GM19328 (cell line): ENCODE data around the gene VSIR.

Experiments used
- ATAC-seq: cut with Tn5 transposase; IDR thresholded peaks from one replicate; pipeline ENCODE4 v1.9.1; 2021; ENCODE audit warnings: mild to moderate bottlenecking, moderate library complexity; ENCODE audit not compliant: unreplicated experiment

The VSIR gene

DNA sequence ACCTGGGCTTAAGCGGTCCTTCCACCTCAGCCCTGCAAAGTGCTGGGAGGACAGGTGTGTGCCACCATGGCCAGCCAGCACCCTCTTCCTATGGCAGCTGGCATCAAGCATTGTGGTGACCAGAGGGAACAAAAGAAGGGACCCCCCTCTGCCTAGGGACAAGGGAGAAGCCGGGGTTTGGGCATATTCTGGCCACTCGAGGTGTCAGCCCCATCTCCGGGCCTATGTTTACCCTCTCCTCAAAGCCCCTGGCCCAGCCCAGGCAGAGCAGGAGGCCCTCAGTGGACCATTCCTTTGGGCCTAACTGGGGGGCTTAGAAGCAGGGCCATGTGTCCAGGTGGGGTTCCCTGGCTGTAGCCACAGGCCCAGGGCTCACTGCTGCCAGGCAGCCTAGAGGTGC lies 23.9 kb downstream of the VSIR start:
- no peak for ATAC-seq

DNA sequence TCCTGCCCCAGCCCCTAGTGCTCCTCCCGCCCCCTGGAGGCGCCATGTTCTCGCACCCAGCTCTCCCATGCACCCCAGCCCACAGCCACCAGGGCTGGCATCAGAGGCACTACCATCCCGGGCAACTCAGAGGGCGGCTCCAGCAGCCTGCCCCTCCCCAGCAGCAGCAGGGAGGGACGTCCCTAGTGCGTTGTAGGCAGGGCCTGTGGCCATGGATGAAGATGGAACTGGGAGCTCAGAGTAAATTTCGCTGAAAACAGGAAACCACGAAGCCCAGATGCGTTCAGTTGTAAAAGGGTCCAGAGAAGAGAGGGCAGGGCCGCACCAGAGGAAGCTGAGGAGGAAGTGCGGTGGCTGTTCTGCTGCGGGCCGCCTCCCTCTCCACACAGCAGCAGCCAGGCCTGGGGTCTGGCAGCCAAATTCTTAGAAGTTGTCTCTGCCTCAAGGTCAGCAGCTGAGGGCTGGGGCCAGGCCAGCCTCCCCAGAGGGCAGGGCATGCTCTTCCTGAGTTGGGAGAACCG lies 24.6 kb downstream of the VSIR start:
- ATAC-seq, result peak; percentile 62

DNA sequence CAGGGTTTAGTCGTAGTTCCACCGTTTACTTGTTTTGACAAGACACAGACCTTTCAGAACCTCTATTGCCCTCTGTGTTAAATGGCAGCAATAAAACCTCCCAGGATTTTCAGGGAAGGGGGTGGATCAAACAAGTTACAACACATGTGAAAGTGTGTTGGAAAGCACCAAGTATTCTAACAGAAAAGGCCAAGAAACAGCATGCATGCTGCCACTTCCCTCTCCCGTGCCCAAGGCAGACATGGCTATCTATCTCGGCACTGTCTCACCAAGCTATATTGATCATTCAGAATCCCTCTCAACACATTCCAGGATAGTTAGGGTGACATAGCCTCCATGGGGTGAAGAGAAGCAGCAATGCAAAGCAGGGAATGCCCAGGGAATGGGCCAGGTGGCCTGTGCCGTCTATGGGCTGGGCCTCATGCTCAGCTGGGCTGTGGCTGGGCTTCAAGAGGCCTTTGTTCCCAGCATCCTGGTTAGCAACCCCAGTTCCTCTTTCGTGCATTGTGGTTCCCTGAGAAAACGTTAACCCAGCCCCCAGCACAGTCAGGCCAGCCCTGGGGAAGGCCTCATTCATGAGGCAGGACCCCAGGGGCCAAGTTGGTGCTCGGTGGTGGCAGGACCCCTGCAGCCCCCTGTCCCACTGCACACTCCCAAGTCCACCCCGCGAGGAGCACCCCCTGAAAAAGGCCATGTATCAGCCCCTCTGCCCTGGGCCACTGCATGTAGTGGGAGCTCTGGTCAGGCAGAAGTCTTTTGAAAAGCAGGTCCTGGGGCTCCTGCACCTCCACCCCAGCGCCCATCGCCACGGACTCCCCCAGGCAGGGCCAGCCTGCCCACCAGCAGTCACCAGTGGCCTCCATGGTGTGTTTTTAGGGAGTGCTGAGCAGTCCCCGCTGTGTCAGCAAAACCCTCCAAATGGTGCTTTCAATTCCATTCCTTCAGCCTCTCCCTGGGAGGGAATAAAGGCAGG lies 25.5 kb downstream of the VSIR start:
- ATAC-seq, result no peak

DNA sequence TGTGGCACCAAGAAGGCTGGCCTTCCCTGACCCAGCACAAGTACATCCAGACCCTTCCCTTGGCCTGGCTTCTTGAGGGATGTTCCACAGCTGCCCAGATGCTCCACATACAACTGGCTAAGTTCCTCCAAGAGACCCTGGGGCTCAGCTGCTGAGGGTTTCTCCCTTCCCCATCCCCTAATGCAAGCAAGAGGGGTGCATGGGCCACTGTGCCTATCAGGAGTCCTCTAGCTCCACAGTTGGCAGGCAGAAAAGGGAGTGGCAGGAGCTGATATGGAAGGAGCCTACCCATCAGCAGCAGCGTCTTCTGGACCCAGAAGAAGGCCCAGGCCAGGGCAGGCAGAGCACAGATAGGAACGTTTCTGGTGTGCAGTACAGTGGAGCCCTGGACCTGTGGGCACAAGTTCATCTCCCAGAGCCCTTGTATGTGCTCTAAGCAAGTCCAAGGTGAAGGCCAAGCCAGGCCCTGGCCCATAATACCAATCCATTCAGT lies 26.2 kb downstream of the VSIR start:
- no peak for ATAC-seq

GRCh38 chr10:71746344-71747037 lies 26.8 kb downstream of the VSIR start:
- no peak for ATAC-seq

DNA sequence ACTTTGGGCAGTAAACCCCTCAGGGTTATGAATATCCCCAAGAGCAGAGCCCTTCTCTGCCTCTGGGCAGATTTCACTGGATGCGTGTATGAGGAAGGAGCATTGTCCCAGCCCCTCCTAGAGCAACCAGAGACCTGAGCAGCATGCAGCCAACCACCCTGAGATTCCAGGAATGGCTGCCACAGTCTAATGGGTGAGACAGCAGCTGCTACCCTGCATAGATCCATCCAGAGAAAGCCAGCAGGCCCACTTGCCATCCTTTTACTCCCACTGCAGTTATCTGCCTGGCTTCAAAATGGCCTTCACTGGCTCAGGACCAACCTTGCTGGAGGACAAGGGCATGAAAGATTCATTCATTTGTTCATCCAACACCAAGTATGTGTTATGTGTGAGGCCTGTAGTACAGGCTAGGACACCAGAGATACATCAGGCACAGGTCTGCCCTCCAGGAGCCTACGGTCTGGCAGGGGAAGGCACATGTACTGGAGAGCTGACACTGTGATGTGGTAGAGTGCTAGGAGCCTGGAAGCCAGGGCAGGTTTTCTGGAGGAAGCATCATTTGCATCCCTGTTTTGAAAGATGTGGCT lies 27.6 kb downstream of the VSIR start:
- no peak for ATAC-seq

- no peak for ATAC-seq
These were observed 28.2 kb downstream of the VSIR start for GRCh38 chr10:71744897-71745663.

- no peak for ATAC-seq
These were observed 29.5 kb downstream of the VSIR start for GRCh38 chr10:71743866-71744265.

GRCh38 chr10:71743089-71743838 lies 30.1 kb downstream of the VSIR start:
- ATAC-seq, result no peak

- no peak for ATAC-seq
These were observed 30.8 kb downstream of the VSIR start for GRCh38 chr10:71742301-71743088.

GRCh38 chr10:71741671-71742070 lies 31.6 kb downstream of the VSIR start:
- ATAC-seq, result no peak

GRCh38 chr10:71741029-71741428 lies 32.3 kb downstream of the VSIR start:
- no peak for ATAC-seq

- no peak for ATAC-seq
These were observed 33.2 kb downstream of the VSIR start for GRCh38 chr10:71740069-71740653.

DNA sequence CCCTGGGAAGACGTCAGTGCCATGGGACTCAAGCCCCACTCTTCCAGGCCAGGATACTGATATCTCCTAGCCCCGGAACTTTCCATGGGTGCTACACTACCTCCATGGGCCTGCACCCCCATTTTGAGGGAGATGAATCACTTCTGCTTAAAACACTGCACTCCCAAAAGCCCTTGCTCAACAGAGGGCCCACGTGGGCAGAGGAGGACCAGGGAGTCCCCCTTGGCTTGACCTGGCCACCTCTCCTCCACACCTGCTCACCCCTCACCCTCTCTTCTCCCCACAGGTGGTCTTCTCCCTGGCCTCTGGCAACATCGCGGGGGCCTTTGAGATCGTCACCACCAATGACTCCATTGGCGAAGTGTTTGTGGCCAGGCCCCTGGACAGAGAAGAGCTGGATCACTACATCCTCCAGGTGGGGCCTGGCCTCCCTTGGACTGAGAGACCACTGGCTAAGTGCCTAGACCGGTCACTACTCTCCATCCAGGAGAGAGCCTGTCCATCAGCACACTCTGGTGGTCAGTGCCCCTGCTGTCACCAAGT lies 33.9 kb downstream of the VSIR start:
- no peak for ATAC-seq

- ATAC-seq, result no peak
These were observed 35.5 kb downstream of the VSIR start for GRCh38 chr10:71737834-71738197.

DNA sequence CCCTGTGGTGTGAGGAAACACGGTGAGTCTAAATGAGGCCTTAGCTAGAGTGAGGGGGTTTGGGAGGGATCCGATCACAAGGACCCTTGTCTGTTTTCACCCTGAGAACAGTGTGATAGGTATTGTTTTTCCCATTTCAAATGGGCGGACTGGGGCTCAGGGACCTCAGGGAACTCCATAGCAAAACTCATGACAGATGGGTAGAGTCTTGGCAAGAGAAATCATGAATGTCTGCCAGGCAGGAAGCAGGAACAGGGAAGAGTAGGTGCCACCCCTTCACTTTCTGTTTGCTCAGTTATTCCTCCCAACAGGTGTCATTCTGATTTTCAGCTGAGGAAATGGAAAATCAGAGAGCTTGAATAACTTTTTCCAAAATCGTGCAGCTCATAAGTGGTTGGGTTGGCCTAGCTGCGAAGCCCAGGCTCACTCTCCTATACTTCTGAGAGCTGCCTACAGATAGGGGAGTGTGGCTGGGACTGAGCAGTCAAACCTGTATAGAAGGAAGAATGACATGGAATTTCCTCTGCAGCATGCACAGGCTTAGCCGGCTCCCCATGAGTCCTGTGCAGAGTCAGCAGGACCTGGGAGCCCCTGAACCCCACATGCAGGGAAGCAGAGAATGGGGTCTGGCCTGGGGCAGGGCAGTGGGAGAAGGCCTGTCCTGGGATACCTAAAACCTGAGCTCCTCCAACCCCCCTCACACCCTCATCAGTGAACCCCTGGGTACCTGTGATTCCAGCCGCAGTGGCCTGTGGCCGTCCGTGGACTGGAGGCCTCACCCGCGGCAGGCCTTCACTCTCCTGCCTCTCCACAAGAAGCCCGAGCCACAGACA lies 36.1 kb downstream of the VSIR start:
- no peak for ATAC-seq

- ATAC-seq, result no peak
These were observed 36.8 kb downstream of the VSIR start for GRCh38 chr10:71736570-71736952.
